ENCODE data around the gene SMG9.
A peak's percentile ranks its signal among the peaks of the same experiment; 100 is the strongest.
"Not testable (repeated sequence)": the region's sequence is repeated elsewhere in the genome, so short reads cannot be mapped to it uniquely, and the experiment has no call there.

The SMG9 gene

GRCh38 chr19:43776286-43776685 lies 21.5 kb upstream of the SMG9 start:
- Histone ChIP-seq H3K79me2 (ENCODE audit: control insufficient read depth, low read length) (peaks cover 56% of the 10 kb centered on the region), H3K4me1 (ENCODE audit: control insufficient read depth, low read length) (peaks cover 51% of the 10 kb centered on the region), H3F3A (ENCODE audit: control insufficient read depth, insufficient read depth) (peaks cover 18% of the 10 kb centered on the region), H3K27me3 (ENCODE audit: control insufficient read depth, low read length) (no peaks in the 10 kb centered on the region), H3K9me2 (replicated peaks; ENCODE audit: control insufficient read depth, low read length) (no peaks in the 10 kb centered on the region), H3K4me3 (ENCODE audit: low read length) (peak overlapping the region; percentile 94), H3K36me3 (ENCODE audit: control insufficient read depth, low read length) (peaks cover 62% of the 10 kb centered on the region), H3K4me2 (ENCODE audit: low read length) (peak overlapping the region; percentile 90), H3K27ac (ENCODE audit: low read depth, low read length) (peak overlapping the region; percentile 95), H3K9me3 (ENCODE audit: control insufficient read depth, insufficient read depth, low read length) (no peaks in the 10 kb centered on the region), H4K20me1 (ENCODE audit: control insufficient read depth, insufficient read depth, low read depth, low read length) (no peaks in the 10 kb centered on the region)
- TF ChIP-seq CTCF (IDR thresholded peaks at IDR 0.05; ENCODE audit: low read depth, low read length, poor library complexity, severe bottlenecking) (no peak), EZH2phosphoT487 (IDR thresholded peaks at IDR 0.05; ENCODE audit: borderline replicate concordance, low read length) (no peak)

GRCh38 chr19:43775299-43775890 lies 20.6 kb upstream of the SMG9 start:
- no peaks in the 10 kb centered on the region for H3K9me2 ChIP-seq (replicated peaks; ENCODE audit: control insufficient read depth, low read length)
- no peaks in the 10 kb centered on the region for H3K27me3 ChIP-seq (ENCODE audit: control insufficient read depth, low read length)
- H4K20me1 ChIP-seq (ENCODE audit: control insufficient read depth, insufficient read depth, low read depth, low read length), result no peaks in the 10 kb centered on the region
- H3K4me3 ChIP-seq (ENCODE audit: low read length), result no peak overlapping the region
- no peaks in the 10 kb centered on the region for H3K9me3 ChIP-seq (ENCODE audit: control insufficient read depth, insufficient read depth, low read length)
- H3K27ac ChIP-seq (ENCODE audit: low read depth, low read length), result no peak overlapping the region
- TF ChIP-seq CTCF (IDR thresholded peaks at IDR 0.05; ENCODE audit: low read depth, low read length, poor library complexity, severe bottlenecking), result no peak
- TF ChIP-seq EZH2phosphoT487 (IDR thresholded peaks at IDR 0.05; ENCODE audit: borderline replicate concordance, low read length), result no peak
- peaks cover 18% of the 10 kb centered on the region for H3F3A ChIP-seq (ENCODE audit: control insufficient read depth, insufficient read depth)
- H3K4me2 ChIP-seq (ENCODE audit: low read length), result no peak overlapping the region
- peaks cover 47% of the 10 kb centered on the region for H3K79me2 ChIP-seq (ENCODE audit: control insufficient read depth, low read length)
- peaks cover 44% of the 10 kb centered on the region for H3K4me1 ChIP-seq (ENCODE audit: control insufficient read depth, low read length)
- peaks cover 71% of the 10 kb centered on the region for H3K36me3 ChIP-seq (ENCODE audit: control insufficient read depth, low read length)

GRCh38 chr19:43774940-43775258 lies 20.1 kb upstream of the SMG9 start:
- not testable (repeated sequence) for H3K9me2 ChIP-seq (replicated peaks; ENCODE audit: control insufficient read depth, low read length); H3K27ac ChIP-seq (ENCODE audit: low read depth, low read length); H3K27me3 ChIP-seq (ENCODE audit: control insufficient read depth, low read length); H3K4me2 ChIP-seq (ENCODE audit: low read length); H3K9me3 ChIP-seq (ENCODE audit: control insufficient read depth, insufficient read depth, low read length); H4K20me1 ChIP-seq (ENCODE audit: control insufficient read depth, insufficient read depth, low read depth, low read length); H3K4me3 ChIP-seq (ENCODE audit: low read length)
- Histone ChIP-seq H3K79me2 (ENCODE audit: control insufficient read depth, low read length) (peaks cover 42% of the 10 kb centered on the region), H3F3A (ENCODE audit: control insufficient read depth, insufficient read depth) (peaks cover 18% of the 10 kb centered on the region), H3K4me1 (ENCODE audit: control insufficient read depth, low read length) (peaks cover 44% of the 10 kb centered on the region), H3K36me3 (ENCODE audit: control insufficient read depth, low read length) (peaks cover 76% of the 10 kb centered on the region)

- Histone ChIP-seq H3F3A (ENCODE audit: control insufficient read depth, insufficient read depth) (peaks cover 18% of the 10 kb centered on the region), H3K4me2 (ENCODE audit: low read length) (no peak overlapping the region)
These were observed 19.6 kb upstream of the SMG9 start for GRCh38 chr19:43774103-43774939.

More at GRCh38 chr19:43774103-43774939, 19.6 kb upstream of the SMG9 start:
- Histone ChIP-seq H3K79me2 (ENCODE audit: control insufficient read depth, low read length) (peaks cover 37% of the 10 kb centered on the region), H3K36me3 (ENCODE audit: control insufficient read depth, low read length) (peaks cover 77% of the 10 kb centered on the region), H3K4me3 (ENCODE audit: low read length) (no peak overlapping the region), H3K27me3 (ENCODE audit: control insufficient read depth, low read length) (no peaks in the 10 kb centered on the region), H4K20me1 (ENCODE audit: control insufficient read depth, insufficient read depth, low read depth, low read length) (no peaks in the 10 kb centered on the region), H3K4me1 (ENCODE audit: control insufficient read depth, low read length) (peaks cover 39% of the 10 kb centered on the region), H3K9me3 (ENCODE audit: control insufficient read depth, insufficient read depth, low read length) (no peaks in the 10 kb centered on the region), H3K9me2 (replicated peaks; ENCODE audit: control insufficient read depth, low read length) (no peaks in the 10 kb centered on the region), H3K27ac (ENCODE audit: low read depth, low read length) (no peak overlapping the region)
- TF ChIP-seq CTCF (IDR thresholded peaks at IDR 0.05; ENCODE audit: low read depth, low read length, poor library complexity, severe bottlenecking) (no peak), EZH2phosphoT487 (IDR thresholded peaks at IDR 0.05; ENCODE audit: borderline replicate concordance, low read length) (no peak)
